NCI-H146 treated with DMSO at 0.1 percent for 48 hours (cell line): ENCODE data around the gene PIK3C2G.
"Not testable (repeated sequence)": the region's sequence is repeated elsewhere in the genome, so short reads cannot be mapped to it uniquely, and the experiment has no call there.

ENCODE experiments used
- DNase-seq: peaks from one replicate; lab custom pipeline; 2025; ENCODE audit not compliant: unreplicated experiment; lab: John Stamatoyannopoulos, UW

PIK3C2G gene

GRCh38 chr12:18467620-18468245, 206.4 kb downstream of the PIK3C2G start:
- no peak for DNase-seq

GRCh38 chr12:18468246-18469075, 207.1 kb downstream of the PIK3C2G start:
- no peak for DNase-seq

GRCh38 chr12:18470251-18470650, 208.9 kb downstream of the PIK3C2G start:
- DNase-seq, result no peak

- no peak for DNase-seq
Measured at GRCh38 chr12:18472304-18472703, 211.0 kb downstream of the PIK3C2G start.

- DNase-seq, result no peak
Measured at GRCh38 chr12:18472806-18473205, 211.5 kb downstream of the PIK3C2G start.

GRCh38 chr12:18476861-18477260, 215.5 kb downstream of the PIK3C2G start:
- DNase-seq, result peak; percentile 29

- DNase-seq, result peak; percentile 74
Measured at GRCh38 chr12:18479256-18479655, 217.9 kb downstream of the PIK3C2G start.

- no peak for DNase-seq
Measured at GRCh38 chr12:18482601-18483120, 221.3 kb downstream of the PIK3C2G start.

GRCh38 chr12:18483698-18484325, 222.5 kb downstream of the PIK3C2G start:
- no peak for DNase-seq

GRCh38 chr12:18486036-18486435, 224.7 kb downstream of the PIK3C2G start:
- no peak for DNase-seq

GRCh38 chr12:18487509-18487908, 226.2 kb downstream of the PIK3C2G start:
- DNase-seq, result no peak

- no peak for DNase-seq
Measured at GRCh38 chr12:18492372-18493025, 231.2 kb downstream of the PIK3C2G start.

- DNase-seq, result no peak
Measured at GRCh38 chr12:18496156-18496555, 234.8 kb downstream of the PIK3C2G start.

- not testable (repeated sequence) for DNase-seq
Measured at GRCh38 chr12:18500160-18500574, 238.8 kb downstream of the PIK3C2G start.

- DNase-seq, result not testable (repeated sequence)
Measured at GRCh38 chr12:18500736-18501135, 239.4 kb downstream of the PIK3C2G start.

- peak; percentile 99 for DNase-seq
Measured at GRCh38 chr12:18502422-18502968, 241.2 kb downstream of the PIK3C2G start.

GRCh38 chr12:18521461-18521860, 260.1 kb downstream of the PIK3C2G start:
- DNase-seq, result no peak

GRCh38 chr12:18522806-18523205, 261.5 kb downstream of the PIK3C2G start:
- no peak for DNase-seq

GRCh38 chr12:18542497-18542896, 281.2 kb downstream of the PIK3C2G start:
- not testable (repeated sequence) for DNase-seq

GRCh38 chr12:18546399-18546798, 285.1 kb downstream of the PIK3C2G start:
- DNase-seq, result no peak

GRCh38 chr12:18549598-18549997, 288.3 kb downstream of the PIK3C2G start:
- no peak for DNase-seq
